ENCODE results near the gene RERG.

Gene RERG

GRCh38 chr12:15171012-15171655 lies 50.1 kb downstream of the RERG start:
- in situ Hi-C loops (cut with MboI; ENCODE audit: low sequenced_read_pairs, unreplicated experiment), result no loop called here
- no peak for TF ChIP-seq CTCF (IDR thresholded peaks at IDR 0.05; ENCODE audit: borderline replicate concordance, control extremely low read depth, extremely low read depth, insufficient read depth, missing control alignments)
- no peak for DNase-seq (ENCODE audit: low spot score)

- in situ Hi-C loops (cut with MboI; ENCODE audit: low sequenced_read_pairs, unreplicated experiment), result no loop called here
- DNase-seq (ENCODE audit: low spot score), result no peak
- TF ChIP-seq CTCF (IDR thresholded peaks at IDR 0.05; ENCODE audit: borderline replicate concordance, control extremely low read depth, extremely low read depth, insufficient read depth, missing control alignments), result no peak
Measured at GRCh38 chr12:15168026-15168678, 53.1 kb downstream of the RERG start.

- in situ Hi-C loops (cut with MboI; ENCODE audit: low sequenced_read_pairs, unreplicated experiment), result no loop called here
- no peak for DNase-seq (ENCODE audit: low spot score)
- TF ChIP-seq CTCF (IDR thresholded peaks at IDR 0.05; ENCODE audit: borderline replicate concordance, control extremely low read depth, extremely low read depth, insufficient read depth, missing control alignments), result no peak
Measured at GRCh38 chr12:15165012-15165659, 56.1 kb downstream of the RERG start.

- no peak for DNase-seq (ENCODE audit: low spot score)
- in situ Hi-C loops (cut with MboI; ENCODE audit: low sequenced_read_pairs, unreplicated experiment), result no loop called here
Measured at GRCh38 chr12:15163030-15163976, 57.9 kb downstream of the RERG start.

GRCh38 chr12:15158083-15158482 lies 63.1 kb downstream of the RERG start:
- TF ChIP-seq CTCF (IDR thresholded peaks at IDR 0.05; ENCODE audit: borderline replicate concordance, control extremely low read depth, extremely low read depth, insufficient read depth, missing control alignments), result no peak
- DNase-seq (ENCODE audit: low spot score), result no peak
- in situ Hi-C loops (cut with MboI; ENCODE audit: low sequenced_read_pairs, unreplicated experiment), result no loop called here

More at GRCh38 chr12:15163030-15163976, 57.9 kb downstream of the RERG start:
- TF ChIP-seq CTCF (IDR thresholded peaks at IDR 0.05; ENCODE audit: borderline replicate concordance, control extremely low read depth, extremely low read depth, insufficient read depth, missing control alignments), result no peak

GRCh38 chr12:15157269-15157671 lies 63.9 kb downstream of the RERG start:
- in situ Hi-C loops (cut with MboI; ENCODE audit: low sequenced_read_pairs, unreplicated experiment), result no loop called here
- TF ChIP-seq CTCF (IDR thresholded peaks at IDR 0.05; ENCODE audit: borderline replicate concordance, control extremely low read depth, extremely low read depth, insufficient read depth, missing control alignments), result no peak
- DNase-seq (ENCODE audit: low spot score), result no peak
